Glomerular visceral epithelial cell (primary cell): ENCODE measurements around the gene RMDN2.
"Not testable (repeated sequence)": the region's sequence is repeated elsewhere in the genome, so short reads cannot be mapped to it uniquely, and the experiment has no call there.

Source experiments
- DNase-seq: peaks from one replicate; pipeline ENCODE4 v3.0.0-alpha.2; 2016; ENCODE audit errors: extremely low spot score

The RMDN2 gene

GRCh38 chr2:37992601-37993000 lies 67.5 kb downstream of the RMDN2 start:
- no peak for DNase-seq

- peak; percentile 13 for DNase-seq
Measured at GRCh38 chr2:37993143-37993542, 68.1 kb downstream of the RMDN2 start.

GRCh38 chr2:37997629-37998028 lies 72.5 kb downstream of the RMDN2 start:
- DNase-seq: peak; percentile 17

GRCh38 chr2:38000485-38001222 lies 75.6 kb downstream of the RMDN2 start:
- DNase-seq: no peak

- not testable (repeated sequence) for DNase-seq
Measured at GRCh38 chr2:38010187-38010586, 85.1 kb downstream of the RMDN2 start.

- DNase-seq: peak; percentile 5
Measured at GRCh38 chr2:38010995-38011394, 85.9 kb downstream of the RMDN2 start.

GRCh38 chr2:38013158-38013752 lies 88.2 kb downstream of the RMDN2 start:
- DNase-seq: peak; percentile 37

GRCh38 chr2:38016219-38016618 lies 91.1 kb downstream of the RMDN2 start:
- DNase-seq: peak; percentile 10

GRCh38 chr2:38017836-38018235 lies 92.7 kb downstream of the RMDN2 start:
- no peak for DNase-seq

- not testable (repeated sequence) for DNase-seq
Measured at GRCh38 chr2:38020359-38021069, 95.4 kb downstream of the RMDN2 start.

GRCh38 chr2:38021589-38021988 lies 96.5 kb downstream of the RMDN2 start:
- DNase-seq: no peak

GRCh38 chr2:38026846-38027245 lies 101.8 kb downstream of the RMDN2 start:
- DNase-seq: no peak

- no peak for DNase-seq
Measured at GRCh38 chr2:38028829-38029228, 103.7 kb downstream of the RMDN2 start.

GRCh38 chr2:38029512-38029911 lies 104.4 kb downstream of the RMDN2 start:
- DNase-seq: no peak

- no peak for DNase-seq
Measured at GRCh38 chr2:38030635-38031355, 105.7 kb downstream of the RMDN2 start.

GRCh38 chr2:38032946-38033345 lies 107.9 kb downstream of the RMDN2 start:
- DNase-seq: no peak

GRCh38 chr2:38033646-38034045 lies 108.6 kb downstream of the RMDN2 start:
- DNase-seq: no peak

- no peak for DNase-seq
Measured at GRCh38 chr2:38035968-38036367, 110.9 kb downstream of the RMDN2 start.

- no peak for DNase-seq
Measured at GRCh38 chr2:38037325-38037724, 112.2 kb downstream of the RMDN2 start.

- DNase-seq: no peak
Measured at GRCh38 chr2:38037757-38038621, 112.9 kb downstream of the RMDN2 start.

GRCh38 chr2:38038682-38039081 lies 113.6 kb downstream of the RMDN2 start:
- no peak for DNase-seq
